ENCODE results near the gene CDK19. TPM values are rescaled to one million over a fixed set of nuclear protein-coding genes. Genes with fewer than 3 reads are reported as not detected.

CDK19 gene
- total and polyA plus RNA-seq, 10 of the 15 experiments (the other 5 are each of a cell fraction or from before 2014, with no cell fraction given) = 4.6 to 21.4 (median 12.4) TPM

DNA sequence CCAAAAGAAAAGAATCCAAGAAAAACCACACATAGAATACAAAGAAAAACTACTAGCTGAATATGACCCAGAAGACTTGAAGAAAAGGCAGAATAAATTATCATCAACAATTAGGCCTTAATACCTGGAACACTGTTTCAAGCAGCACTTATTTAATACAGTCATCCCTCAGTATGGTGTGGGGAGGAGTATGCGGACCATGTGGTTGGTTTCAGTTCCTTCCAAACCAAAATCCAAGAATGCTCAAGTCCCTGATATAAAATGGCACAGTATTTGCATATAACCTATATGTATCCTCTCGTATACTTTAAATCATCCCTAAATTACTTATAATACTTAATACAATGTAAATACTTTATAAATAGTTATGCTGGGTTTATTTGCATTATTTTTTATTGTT lies 16.1 kb downstream of the CDK19 start:
- ChIA-PET CTCF (interaction anchor here (0.6 to 1.0 kb wide), 3 partner anchors 10 to 609 kb away, joined by 3 read pairs; no protein-coding TSS in a partner anchor), RAD21 (ENCODE audit: unreplicated experiment) (interaction anchor here (0.8 kb wide), 1 partner anchor 151 kb away, joined by 3 read pairs; no protein-coding TSS in a partner anchor), SMC1A (ENCODE audit: uncharacterized antibody, unreplicated experiment) (interaction anchor here (1.2 to 1.4 kb wide), 2 partner anchors 10 kb away, joined by 3 to 4 read pairs; no protein-coding TSS in a partner anchor), POLR2A (interaction anchor here (0.6 to 1.2 kb wide), 4 partner anchors 16 to 580 kb away, joined by 3 to 6 read pairs (median 4); partner anchors contain the start of gene CDK19)
- in situ Hi-C loops (cut with MboI) (no loop called here), intact Hi-C loops (cut with micrococcal nuclease; ENCODE audit: unreplicated experiment) (no loop called here)
- FAIRE-seq (no peak), DNase-seq (ENCODE audit: low read depth, low spot score) (no peak), ATAC-seq (peak; percentile 78)
- BruUV-seq (replicated peaks) = no TSS peak
- no peak overlapping the region for H3K4me2 ChIP-seq (ENCODE audit: control insufficient read depth, insufficient read depth)
- no peak overlapping the region for H2AFZ ChIP-seq (ENCODE audit: control insufficient read depth, low read depth, low read length)
- no peaks in the 10 kb centered on the region for H3K4me1 ChIP-seq (ENCODE audit: control insufficient read depth, insufficient read depth, low read length)
- no peak overlapping the region for H3K27ac ChIP-seq (ENCODE audit: control insufficient read depth, insufficient read depth)
- H3K9ac ChIP-seq (ENCODE audit: control insufficient read depth, insufficient read depth, low read length) = no peak overlapping the region
- H3K4me3 ChIP-seq = no peak overlapping the region
- H4K20me1 ChIP-seq (ENCODE audit: control insufficient read depth, insufficient read depth) = no peaks in the 10 kb centered on the region
- no peaks in the 10 kb centered on the region for H3K36me3 ChIP-seq (ENCODE audit: control insufficient read depth in 2 of 2, insufficient read depth in 2 of 2, low read length in 1 of 2)
- H3K27me3 ChIP-seq (replicated peaks in 1 of 2; ENCODE audit: control insufficient read depth in 2 of 2, insufficient read depth in 2 of 2, low read length in 1 of 2) = no peaks in the 10 kb centered on the region
- H3K79me2 ChIP-seq (ENCODE audit: control insufficient read depth, insufficient read depth, low read length) = peaks cover 31% of the 10 kb centered on the region
- H3K9me3 ChIP-seq (replicated peaks; ENCODE audit: control insufficient read depth, insufficient read depth, low read length) = no peaks in the 10 kb centered on the region; the same call in none of the 3 replicates
- 64% methylated on average over 2 of the region's 2 CpGs for WGBS (ENCODE audit: insufficient coverage, insufficient replicate concordance, low lambda C conversion rate, missing lambda C conversion rate)
- TF ChIP-seq NBN (IDR thresholded peaks at IDR 0.05) (no peak), RAD21 (IDR thresholded peaks at IDR 0.05; ENCODE audit: insufficient read depth, low read depth, low read length) (no peak), ATF7 (IDR thresholded peaks at IDR 0.05; ENCODE audit: low read depth) (no peak), SPI1 (IDR thresholded peaks at IDR 0.05; ENCODE audit: borderline replicate concordance, insufficient read depth, low read depth, low read length) (peak; percentile 85), STAT3 (IDR thresholded peaks at IDR 0.05; ENCODE audit: low read depth, low read length) (no peak), CHD2 (IDR thresholded peaks at IDR 0.05; ENCODE audit: borderline replicate concordance, low read depth, low read length) (no peak), ASH2L (IDR thresholded peaks at IDR 0.05; ENCODE audit: borderline replicate concordance, low read depth) (no peak), EP300 (IDR thresholded peaks at IDR 0.05; ENCODE audit: borderline replicate concordance in 1 of 2, control insufficient read depth in 1 of 2, low read depth in 2 of 2, low read length in 2 of 2) (no peak), RUNX3 (IDR thresholded peaks at IDR 0.05; ENCODE audit: low read length) (peak; percentile 77), NFIC (IDR thresholded peaks at IDR 0.05; ENCODE audit: low read depth, low read length) (peak; percentile 43), CHD4 (IDR thresholded peaks at IDR 0.05) (no peak), BMI1 (IDR thresholded peaks at IDR 0.05; ENCODE audit: borderline replicate concordance) (no peak), CREM (IDR thresholded peaks at IDR 0.05; ENCODE audit: low read depth) (no peak), POU2F2 (IDR thresholded peaks at IDR 0.05; ENCODE audit: borderline replicate concordance, low read depth, low read length) (no peak), EED (IDR thresholded peaks at IDR 0.05; ENCODE audit: low read depth) (peak; percentile 36; the same call in 1 of the 2 replicates), HDAC2 (IDR thresholded peaks at IDR 0.05) (no peak), ZNF24 (IDR thresholded peaks at IDR 0.05) (no peak)
- TF ChIP-seq, protein P1, sequence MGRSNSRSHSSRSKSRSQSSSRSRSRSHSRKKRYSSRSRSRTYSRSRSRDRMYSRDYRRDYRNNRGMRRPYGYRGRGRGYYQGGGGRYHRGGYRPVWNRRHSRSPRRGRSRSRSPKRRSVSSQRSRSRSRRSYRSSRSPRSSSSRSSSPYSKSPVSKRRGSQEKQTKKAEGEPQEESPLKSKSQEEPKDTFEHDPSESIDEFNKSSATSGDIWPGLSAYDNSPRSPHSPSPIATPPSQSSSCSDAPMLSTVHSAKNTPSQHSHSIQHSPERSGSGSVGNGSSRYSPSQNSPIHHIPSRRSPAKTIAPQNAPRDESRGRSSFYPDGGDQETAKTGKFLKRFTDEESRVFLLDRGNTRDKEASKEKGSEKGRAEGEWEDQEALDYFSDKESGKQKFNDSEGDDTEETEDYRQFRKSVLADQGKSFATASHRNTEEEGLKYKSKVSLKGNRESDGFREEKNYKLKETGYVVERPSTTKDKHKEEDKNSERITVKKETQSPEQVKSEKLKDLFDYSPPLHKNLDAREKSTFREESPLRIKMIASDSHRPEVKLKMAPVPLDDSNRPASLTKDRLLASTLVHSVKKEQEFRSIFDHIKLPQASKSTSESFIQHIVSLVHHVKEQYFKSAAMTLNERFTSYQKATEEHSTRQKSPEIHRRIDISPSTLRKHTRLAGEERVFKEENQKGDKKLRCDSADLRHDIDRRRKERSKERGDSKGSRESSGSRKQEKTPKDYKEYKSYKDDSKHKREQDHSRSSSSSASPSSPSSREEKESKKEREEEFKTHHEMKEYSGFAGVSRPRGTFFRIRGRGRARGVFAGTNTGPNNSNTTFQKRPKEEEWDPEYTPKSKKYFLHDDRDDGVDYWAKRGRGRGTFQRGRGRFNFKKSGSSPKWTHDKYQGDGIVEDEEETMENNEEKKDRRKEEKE (IDR thresholded peaks at IDR 0.05) = no peak
- TF ChIP-seq, protein P2, sequence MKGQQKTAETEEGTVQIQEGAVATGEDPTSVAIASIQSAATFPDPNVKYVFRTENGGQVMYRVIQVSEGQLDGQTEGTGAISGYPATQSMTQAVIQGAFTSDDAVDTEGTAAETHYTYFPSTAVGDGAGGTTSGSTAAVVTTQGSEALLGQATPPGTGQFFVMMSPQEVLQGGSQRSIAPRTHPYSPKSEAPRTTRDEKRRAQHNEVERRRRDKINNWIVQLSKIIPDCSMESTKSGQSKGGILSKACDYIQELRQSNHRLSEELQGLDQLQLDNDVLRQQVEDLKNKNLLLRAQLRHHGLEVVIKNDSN (IDR thresholded peaks at IDR 0.05; ENCODE audit: borderline replicate concordance, extremely low read length, insufficient read depth, low read depth, low read length) = no peak
- TF ChIP-seq, protein P3, sequence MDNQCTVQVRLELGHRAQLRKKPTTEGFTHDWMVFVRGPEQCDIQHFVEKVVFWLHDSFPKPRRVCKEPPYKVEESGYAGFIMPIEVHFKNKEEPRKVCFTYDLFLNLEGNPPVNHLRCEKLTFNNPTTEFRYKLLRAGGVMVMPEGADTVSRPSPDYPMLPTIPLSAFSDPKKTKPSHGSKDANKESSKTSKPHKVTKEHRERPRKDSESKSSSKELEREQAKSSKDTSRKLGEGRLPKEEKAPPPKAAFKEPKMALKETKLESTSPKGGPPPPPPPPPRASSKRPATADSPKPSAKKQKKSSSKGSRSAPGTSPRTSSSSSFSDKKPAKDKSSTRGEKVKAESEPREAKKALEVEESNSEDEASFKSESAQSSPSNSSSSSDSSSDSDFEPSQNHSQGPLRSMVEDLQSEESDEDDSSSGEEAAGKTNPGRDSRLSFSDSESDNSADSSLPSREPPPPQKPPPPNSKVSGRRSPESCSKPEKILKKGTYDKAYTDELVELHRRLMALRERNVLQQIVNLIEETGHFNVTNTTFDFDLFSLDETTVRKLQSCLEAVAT (IDR thresholded peaks at IDR 0.05) = no peak

All from GM12878 (cell line).